NCI-H2196 treated with DMSO at 0.1 percent for 48 hours (cell line): ENCODE data around the gene RERE.
"Not testable (repeated sequence)": the region's sequence is repeated elsewhere in the genome, so short reads cannot be mapped to it uniquely, and the experiment has no call there.

ENCODE experiments used
- DNase-seq: peaks from one replicate; lab custom pipeline; 2025; ENCODE audit not compliant: unreplicated experiment; lab: John Stamatoyannopoulos, UW

Gene RERE

GRCh38 chr1:8844501-8845006 is 27.1 kb upstream of the RERE start:
- DNase-seq, result no peak

- no peak for DNase-seq
These were observed 24.0 kb upstream of the RERE start for GRCh38 chr1:8841395-8841794.

GRCh38 chr1:8839990-8840389 is 22.6 kb upstream of the RERE start:
- DNase-seq, result no peak

GRCh38 chr1:8835941-8836643 is 18.7 kb upstream of the RERE start:
- no peak for DNase-seq

GRCh38 chr1:8831340-8831739 is 13.9 kb upstream of the RERE start:
- DNase-seq, result no peak

- not testable (repeated sequence) for DNase-seq
These were observed 13.3 kb upstream of the RERE start for GRCh38 chr1:8830732-8831131.

GRCh38 chr1:8825985-8826481 is 8.6 kb upstream of the RERE start:
- no peak for DNase-seq

GRCh38 chr1:8823295-8823664 is 5.8 kb upstream of the RERE start:
- no peak for DNase-seq

GRCh38 chr1:8822373-8823294 is 5.2 kb upstream of the RERE start:
- peak; percentile 81 for DNase-seq

GRCh38 chr1:8821084-8821483 is 3.6 kb upstream of the RERE start:
- DNase-seq, result no peak

GRCh38 chr1:8818789-8819188 is 1.3 kb upstream of the RERE start:
- DNase-seq, result not testable (repeated sequence)

- no peak for DNase-seq
These were observed 910 bp upstream of the RERE start for GRCh38 chr1:8818325-8818775.

GRCh38 chr1:8816831-8817411 is 519 bp downstream of the RERE start:
- no peak for DNase-seq

GRCh38 chr1:8816264-8816663 is 1.2 kb downstream of the RERE start:
- no peak for DNase-seq

GRCh38 chr1:8815582-8816151 is 1.8 kb downstream of the RERE start:
- no peak for DNase-seq

- peak; percentile 33 for DNase-seq
These were observed 2.6 kb downstream of the RERE start for GRCh38 chr1:8814865-8815264.

GRCh38 chr1:8813991-8814390 is 3.4 kb downstream of the RERE start:
- no peak for DNase-seq

GRCh38 chr1:8813016-8813763 is 4.2 kb downstream of the RERE start:
- no peak for DNase-seq

- DNase-seq, result no peak
These were observed 5.4 kb downstream of the RERE start for GRCh38 chr1:8812081-8812480.

- DNase-seq, result no peak
These were observed 6.5 kb downstream of the RERE start for GRCh38 chr1:8810987-8811386.
